HTERT RPE-1 (cell line): ENCODE data around the gene NELFE.
"Not testable (repeated sequence)": the region's sequence is repeated elsewhere in the genome, so short reads cannot be mapped to it uniquely, and the experiment has no call there.

Experiments
- in situ Hi-C: fragments of 300-500 bp; cut with MboI; formaldehyde crosslinking; loops from 4 replicates; pipeline ENCODE4 v1.14.3; 2020; ENCODE audit warnings: low sequenced_read_pairs

Gene NELFE

DNA sequence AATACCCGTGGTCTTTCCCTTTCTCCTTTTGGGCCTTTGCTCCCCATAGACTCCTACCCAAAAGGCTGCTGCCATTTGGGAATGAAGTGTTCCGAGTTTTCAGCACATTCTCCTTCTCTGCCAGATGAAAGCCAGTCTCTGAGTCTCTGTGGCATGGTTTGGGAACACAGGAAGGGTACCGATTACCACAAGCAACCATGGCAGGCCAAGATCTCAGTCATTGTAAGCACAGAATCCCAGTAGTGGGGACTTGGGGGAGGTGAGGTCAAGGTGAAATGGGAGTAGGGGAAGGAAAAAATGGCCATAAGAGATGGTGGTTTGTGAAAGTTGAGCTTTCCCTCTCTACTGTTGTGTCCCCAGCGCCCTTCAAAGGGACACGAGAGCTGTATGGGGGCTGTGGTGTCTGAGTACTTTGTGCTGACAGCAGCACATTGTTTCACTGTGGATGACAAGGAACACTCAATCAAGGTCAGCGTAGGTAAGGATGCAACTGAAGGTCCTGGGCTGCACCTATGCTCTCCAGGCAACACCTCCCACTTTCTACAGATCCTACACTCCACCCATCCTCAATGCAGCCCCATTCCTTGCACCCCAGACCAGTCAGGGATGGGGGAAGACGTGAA is 8.7 kb downstream of the NELFE start:
- in situ Hi-C loops = no loop called here

DNA sequence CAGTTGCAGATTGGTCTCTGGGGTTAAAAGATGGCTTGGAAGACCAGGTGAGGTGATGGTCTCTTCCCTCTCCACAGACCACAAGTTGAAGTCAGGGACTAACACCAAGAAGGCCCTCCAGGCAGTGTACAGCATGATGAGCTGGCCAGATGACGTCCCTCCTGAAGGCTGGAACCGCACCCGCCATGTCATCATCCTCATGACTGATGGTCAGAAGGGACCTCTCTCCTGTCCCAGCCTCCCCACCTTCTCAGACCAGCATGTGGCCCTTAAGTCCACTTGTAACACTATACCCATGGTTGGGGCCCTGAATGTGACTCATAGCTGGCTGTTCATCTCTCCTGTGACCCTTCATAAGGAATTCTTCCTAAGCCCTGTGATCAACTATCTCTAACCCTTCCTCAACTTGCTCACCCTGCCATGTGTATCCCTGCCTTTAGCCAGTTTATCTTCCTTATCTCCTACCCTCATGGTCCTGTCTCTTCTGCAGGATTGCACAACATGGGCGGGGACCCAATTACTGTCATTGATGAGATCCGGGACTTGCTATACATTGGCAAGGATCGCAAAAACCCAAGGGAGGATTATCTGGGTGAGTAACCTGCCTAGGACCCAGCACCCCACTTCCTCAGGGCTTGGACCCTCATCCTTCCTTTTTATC is 9.9 kb downstream of the NELFE start:
- in situ Hi-C loops = no loop called here

DNA sequence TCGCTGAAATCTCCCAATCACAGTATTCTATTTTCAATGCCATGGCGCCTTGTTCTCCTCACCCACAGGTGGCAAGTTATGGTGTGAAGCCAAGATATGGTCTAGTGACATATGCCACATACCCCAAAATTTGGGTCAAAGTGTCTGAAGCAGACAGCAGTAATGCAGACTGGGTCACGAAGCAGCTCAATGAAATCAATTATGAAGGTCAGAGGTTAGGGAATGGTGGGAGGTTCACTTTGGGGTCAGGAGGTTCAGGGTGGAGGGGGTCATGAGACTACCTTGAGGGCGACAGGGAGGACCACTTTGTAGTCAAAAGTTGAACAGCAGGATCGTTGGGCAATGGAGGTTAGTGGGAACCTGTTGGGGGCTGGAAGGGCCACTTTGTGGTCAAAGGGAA is 10.5 kb downstream of the NELFE start:
- in situ Hi-C loops = no loop called here

GRCh38 chr6:31947864-31948263 is 10.9 kb downstream of the NELFE start:
- in situ Hi-C loops = no loop called here

DNA sequence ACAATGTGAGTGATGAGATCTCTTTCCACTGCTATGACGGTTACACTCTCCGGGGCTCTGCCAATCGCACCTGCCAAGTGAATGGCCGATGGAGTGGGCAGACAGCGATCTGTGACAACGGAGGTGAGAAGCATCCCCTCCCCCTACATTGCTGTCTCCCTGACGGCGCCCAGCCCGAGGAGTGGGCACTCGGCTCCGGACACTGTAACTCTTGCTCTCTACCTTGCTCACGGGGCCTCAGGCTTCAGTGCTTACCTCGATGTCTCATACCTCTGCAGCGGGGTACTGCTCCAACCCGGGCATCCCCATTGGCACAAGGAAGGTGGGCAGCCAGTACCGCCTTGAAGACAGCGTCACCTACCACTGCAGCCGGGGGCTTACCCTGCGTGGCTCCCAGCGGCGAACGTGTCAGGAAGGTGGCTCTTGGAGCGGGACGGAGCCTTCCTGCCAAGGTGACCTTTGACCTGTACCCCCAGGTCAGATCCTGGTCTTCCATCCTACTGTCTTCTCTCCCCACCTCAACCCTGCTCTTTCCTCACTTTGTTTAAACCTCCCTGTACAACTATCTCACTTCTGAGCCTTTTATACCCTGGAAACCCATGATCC is 11.6 kb downstream of the NELFE start:
- in situ Hi-C loops = no loop called here

DNA sequence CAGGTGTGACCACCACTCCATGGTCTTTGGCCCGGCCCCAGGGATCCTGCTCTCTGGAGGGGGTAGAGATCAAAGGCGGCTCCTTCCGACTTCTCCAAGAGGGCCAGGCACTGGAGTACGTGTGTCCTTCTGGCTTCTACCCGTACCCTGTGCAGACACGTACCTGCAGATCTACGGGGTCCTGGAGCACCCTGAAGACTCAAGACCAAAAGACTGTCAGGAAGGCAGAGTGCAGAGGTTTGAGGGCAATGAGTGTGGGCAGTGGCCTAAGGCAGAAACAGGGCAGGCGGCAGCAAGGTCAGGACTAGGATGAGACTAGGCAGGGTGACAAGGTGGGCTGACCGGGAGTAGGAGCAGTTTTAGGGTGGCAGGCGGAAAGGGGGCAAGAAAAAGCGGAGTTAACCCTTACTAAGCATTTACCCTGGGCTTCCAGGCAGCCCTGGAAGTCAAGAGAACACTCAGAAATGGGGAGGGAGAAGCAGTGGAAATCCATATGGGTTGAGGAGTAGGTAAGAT is 12.3 kb downstream of the NELFE start:
- in situ Hi-C loops = no loop called here

DNA sequence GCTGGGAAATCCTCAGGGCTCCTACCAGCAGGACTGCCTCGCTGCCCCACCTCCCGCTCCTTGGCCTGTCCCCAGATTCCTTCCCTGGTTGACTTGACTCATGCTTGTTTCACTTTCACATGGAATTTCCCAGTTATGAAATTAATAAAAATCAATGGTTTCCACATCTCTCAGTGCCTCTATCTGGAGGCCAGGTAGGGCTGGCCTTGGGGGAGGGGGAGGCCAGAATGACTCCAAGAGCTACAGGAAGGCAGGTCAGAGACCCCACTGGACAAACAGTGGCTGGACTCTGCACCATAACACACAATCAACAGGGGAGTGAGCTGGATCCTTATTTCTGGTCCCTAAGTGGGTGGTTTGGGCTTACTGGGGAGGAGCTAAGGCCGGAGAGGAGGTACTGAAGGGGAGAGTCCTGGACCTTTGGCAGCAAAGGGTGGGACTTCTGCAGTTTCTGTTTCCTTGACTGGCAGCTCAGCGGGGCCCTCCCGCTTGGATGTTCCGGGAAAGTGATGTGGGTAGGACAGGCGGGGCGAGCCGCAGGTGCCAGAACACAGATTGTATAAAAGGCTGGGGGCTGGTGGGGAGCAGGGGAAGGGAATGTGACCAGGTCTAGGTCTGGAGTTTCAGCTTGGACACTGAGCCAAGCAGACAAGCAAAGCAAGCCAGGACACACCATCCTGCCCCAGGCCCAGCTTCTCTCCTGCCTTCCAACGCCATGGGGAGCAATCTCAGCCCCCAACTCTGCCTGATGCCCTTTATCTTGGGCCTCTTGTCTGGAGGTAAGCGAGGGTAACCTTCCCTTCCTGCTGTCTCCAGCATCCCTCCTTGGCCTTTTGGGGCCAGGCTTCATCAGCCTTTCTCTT is 13.0 kb downstream of the NELFE start, which contains the start of gene CFB:
CFB (plus strand) TSS at position 589 of the 863 bp plus-strand sequence; CDS start at position 716, 127 bp downstream.
- in situ Hi-C loops = no loop called here

DNA sequence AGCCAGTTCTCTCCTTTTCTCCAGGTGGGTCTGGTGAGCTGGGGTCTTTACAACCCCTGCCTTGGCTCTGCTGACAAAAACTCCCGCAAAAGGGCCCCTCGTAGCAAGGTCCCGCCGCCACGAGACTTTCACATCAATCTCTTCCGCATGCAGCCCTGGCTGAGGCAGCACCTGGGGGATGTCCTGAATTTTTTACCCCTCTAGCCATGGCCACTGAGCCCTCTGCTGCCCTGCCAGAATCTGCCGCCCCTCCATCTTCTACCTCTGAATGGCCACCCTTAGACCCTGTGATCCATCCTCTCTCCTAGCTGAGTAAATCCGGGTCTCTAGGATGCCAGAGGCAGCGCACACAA is 13.6 kb downstream of the NELFE start:
- in situ Hi-C loops = no loop called here

- in situ Hi-C loops = no loop called here
These were observed 15.0 kb downstream of the NELFE start for GRCh38 chr6:31943742-31944141.

- in situ Hi-C loops = no loop called here
These were observed 18.5 kb downstream of the NELFE start for GRCh38 chr6:31940256-31940664.

GRCh38 chr6:31935823-31936222 is 22.9 kb downstream of the NELFE start:
- in situ Hi-C loops = no loop called here

GRCh38 chr6:31935021-31935420 is 23.8 kb downstream of the NELFE start:
- in situ Hi-C loops = no loop called here

- in situ Hi-C loops = no loop called here
These were observed 25.2 kb downstream of the NELFE start for GRCh38 chr6:31933537-31933936.

DNA sequence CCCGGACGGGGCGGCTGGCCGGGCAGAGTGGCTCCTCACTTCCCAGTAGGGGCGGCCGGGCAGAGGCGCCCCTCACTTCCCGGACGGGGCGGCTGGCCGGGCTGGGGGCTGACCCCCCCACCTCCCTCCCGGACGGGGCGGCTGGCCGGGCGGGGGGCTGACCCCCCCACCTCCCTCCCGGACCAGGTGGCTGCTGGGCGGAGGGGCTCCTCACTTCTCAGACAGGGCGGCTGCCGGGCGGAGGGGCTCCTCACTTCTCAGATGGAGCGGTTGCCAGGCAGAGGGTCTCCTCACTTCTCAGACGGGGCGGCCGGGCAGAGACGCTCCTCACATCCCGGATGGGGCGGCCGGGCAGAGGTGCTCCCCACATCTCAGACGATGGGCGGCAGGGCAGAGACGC is 26.6 kb downstream of the NELFE start:
- in situ Hi-C loops = not testable (repeated sequence)

- in situ Hi-C loops = no loop called here
These were observed 27.8 kb downstream of the NELFE start for GRCh38 chr6:31930962-31931361.

DNA sequence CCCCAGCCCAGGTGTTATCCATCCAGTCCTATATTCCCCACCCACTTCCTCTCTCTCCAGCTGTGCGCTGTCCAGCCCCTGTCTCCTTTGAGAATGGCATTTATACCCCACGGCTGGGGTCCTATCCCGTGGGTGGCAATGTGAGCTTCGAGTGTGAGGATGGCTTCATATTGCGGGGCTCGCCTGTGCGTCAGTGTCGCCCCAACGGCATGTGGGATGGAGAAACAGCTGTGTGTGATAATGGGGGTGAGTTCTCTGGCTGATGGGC is 30.2 kb downstream of the NELFE start:
- in situ Hi-C loops = no loop called here

GRCh38 chr6:31927863-31928671 is 30.7 kb downstream of the NELFE start:
- in situ Hi-C loops = no loop called here

GRCh38 chr6:31927242-31927862 is 31.4 kb downstream of the NELFE start, which contains the start of gene C2:
Gene C2, plus strand, starts transcription at chr6:31927717. Its CDS starts 36 bp downstream, at chr6:31927753.
- in situ Hi-C loops = no loop called here

DNA sequence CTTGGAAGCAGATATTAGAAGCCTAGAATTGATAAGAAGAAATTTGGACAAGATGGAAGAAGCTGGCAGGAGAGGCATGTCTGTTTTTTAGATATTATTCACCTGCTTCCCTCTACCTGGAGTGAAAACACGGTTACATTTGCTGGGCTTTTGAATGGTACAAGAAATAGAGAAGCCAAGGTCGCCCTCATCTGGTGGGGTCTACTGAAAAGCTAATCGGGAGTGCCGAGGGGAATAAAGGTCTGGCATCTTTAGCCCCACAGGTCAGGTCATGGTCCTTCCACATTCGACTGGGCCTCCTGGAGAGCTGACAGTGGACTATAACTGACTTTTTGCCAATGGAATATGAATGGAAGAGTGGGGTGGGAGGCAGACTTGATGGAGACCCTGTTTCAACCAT is 35.8 kb downstream of the NELFE start:
- in situ Hi-C loops = no loop called here

GRCh38 chr6:31920811-31921210 is 38.0 kb downstream of the NELFE start:
- in situ Hi-C loops = no loop called here
